Bronchial smooth muscle cell (primary cell): ENCODE results near the gene TMEM126A. TPM values are rescaled to one million over a fixed set of nuclear protein-coding genes. Genes with fewer than 3 reads are reported as not detected.

Experiments
- total RNA-seq: library from RNA; depleted of rRNA; stranded (reverse); fragments of >200 nt; gene quantifications from 2 replicates; pipeline ENCODE4 v1.2.1, GENCODE V29; 2014

Gene TMEM126A
- 38.4 and 40.5 TPM in 2 replicates for total RNA-seq

DNA sequence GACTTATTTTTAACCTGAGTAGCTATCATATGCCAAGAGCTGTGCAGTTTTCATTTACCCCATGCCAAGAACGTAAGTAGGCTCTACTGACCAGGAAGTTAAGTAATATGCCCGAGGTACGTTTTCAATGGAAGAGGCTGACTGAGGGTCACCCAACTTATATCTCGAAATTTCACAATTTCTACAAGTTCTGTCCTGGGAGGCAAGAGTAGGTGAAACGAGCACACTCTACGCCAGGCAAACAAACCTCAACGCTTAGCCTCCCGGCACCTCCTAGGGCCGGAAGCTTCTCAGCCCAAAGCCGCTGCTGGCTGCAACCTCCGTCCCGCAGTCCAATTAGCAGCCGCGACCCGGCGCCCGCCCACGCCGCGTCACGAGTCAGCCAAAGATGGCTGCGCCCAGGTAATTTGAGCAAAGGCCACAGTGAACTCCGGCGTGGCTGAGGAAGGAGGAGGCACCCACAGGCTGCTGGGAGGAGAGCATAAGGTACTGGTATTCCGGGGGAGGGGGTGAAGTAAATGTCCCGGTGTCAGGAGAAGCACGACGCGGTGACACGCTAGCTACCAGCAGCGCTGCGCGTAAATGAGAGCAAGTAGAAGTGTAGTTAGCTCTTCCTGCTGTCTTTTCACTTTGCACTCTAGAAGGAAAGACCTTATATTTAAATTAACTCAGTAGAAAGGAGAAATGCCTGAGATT is at the start of gene TMEM126A:
Gene TMEM126A, plus strand, starts transcription at position 364 of the 696 bp plus-strand sequence. CDS start 2,289 bp downstream, outside the sequence.

DNA sequence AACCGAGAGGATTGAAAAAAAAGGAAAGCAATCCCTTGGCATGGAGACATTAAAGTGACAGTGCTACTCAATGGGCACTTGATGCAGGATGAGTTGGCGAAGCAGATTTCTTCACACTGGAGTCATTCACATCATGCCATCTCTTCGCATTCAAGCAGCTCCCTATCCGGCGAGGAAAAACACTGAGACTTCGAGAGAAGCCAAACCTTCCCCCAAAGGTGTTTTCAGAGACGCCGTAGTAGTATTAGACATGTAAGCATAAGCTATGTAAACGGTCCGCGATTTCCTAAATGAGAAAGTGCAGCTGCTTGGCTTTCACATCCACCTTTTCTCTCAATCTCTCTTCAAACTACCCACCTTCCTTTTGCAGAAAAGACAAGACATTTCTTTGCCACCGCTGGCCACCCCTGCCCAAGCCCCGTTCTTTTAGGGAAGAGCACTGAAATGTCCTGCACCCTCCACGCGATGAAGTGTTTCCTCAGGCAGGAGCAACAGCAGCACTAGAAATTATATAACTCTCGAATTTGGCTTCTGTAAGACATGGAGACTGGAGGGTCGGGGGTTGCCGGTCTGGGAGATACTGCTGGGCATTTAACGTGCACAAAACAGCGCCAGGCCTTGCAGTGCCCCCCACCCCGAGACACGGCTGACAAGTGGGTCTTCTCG is 20.3 kb upstream of the TMEM126A start, which contains the start of gene DLG2:
Gene DLG2, minus strand, starts transcription at position 13 of the 666 bp plus-strand sequence.

DNA sequence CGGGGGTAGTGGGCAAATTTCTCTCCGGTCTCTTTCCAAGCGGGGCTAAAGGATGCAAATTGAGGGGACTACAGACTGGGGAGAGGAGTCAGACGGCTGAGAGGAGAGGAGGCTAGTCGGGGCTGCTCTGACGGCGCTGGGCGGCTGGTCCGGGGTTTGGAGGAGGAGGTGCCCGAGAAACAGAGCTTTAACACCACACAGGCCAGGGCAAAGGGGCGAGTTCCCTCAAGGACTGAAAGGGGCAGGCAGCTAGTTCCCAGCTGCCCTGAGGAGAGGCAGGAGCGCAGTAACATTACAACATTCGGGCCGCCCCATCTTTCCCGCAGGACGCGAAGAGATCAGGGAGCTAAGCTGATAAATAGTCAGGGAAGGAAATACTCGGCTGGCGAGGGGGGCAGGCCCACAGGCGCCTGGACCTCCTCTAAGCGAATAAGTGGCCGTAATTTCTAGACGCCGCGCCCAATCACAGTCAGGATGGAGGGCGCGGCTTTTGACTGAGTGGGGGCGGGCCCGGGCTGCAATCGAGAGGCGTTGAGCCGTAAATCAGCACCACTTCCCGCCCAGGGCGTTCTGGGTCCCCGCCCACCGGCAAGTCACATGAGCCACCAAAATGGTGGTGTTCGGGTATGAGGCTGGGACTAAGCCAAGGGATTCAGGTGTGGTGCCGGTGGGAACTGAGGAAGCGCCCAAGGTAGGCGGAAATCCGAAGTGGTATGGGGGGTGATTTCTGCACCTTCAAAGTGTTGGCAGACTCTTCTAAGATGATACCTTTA is 19.6 kb upstream of the TMEM126A start, which contains the start of gene TMEM126B:
Gene TMEM126B, plus strand, starts transcription at position 596 of the 773 bp plus-strand sequence. Its CDS starts 15 bp downstream, at position 611.

DNA sequence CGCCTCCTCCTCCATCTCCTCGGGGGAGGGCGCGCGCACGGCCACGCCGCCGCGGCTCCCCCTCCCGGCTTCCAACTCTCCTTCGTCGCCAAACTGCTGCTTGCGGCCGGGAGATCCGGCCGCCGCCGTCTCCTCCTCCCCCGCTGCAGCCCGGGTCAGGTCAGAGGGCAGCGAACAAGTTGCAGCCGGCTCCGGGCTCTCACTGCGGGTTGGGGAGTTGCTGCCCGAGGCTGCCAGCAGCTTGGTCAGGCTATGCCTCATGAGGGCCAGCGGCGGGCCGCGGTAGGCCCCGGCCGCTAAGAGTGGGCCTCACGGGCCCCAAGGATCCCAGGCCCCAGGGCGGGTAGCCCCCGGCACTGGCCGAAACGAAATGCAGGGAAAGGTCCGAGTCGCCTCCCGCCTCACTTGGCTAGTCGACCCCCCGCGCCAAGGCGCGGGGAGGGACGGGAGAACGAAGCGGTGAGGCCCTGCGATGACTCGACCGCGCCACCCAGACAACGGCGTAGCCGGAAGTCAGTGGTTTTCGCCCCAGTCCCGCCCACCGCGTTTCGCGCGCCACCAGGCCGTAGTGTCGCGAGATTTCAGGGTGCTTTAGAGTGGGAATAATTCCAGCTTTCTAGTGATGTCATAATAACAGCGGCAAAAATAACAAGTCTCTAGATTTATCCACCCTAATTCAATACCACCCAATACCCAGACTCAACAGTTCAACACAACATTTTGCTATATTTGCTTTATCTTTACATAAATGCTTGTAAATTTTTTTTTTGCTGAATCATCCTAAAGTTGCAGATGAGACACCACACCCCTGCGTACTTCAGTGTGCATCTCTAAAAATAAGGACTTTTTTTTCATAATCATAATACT is 17.1 kb downstream of the TMEM126A start, which contains the start of gene CREBZF:
Gene CREBZF, minus strand, starts transcription at position 515 of the 867 bp plus-strand sequence. Its CDS starts 254 bp downstream, at position 261.

DNA sequence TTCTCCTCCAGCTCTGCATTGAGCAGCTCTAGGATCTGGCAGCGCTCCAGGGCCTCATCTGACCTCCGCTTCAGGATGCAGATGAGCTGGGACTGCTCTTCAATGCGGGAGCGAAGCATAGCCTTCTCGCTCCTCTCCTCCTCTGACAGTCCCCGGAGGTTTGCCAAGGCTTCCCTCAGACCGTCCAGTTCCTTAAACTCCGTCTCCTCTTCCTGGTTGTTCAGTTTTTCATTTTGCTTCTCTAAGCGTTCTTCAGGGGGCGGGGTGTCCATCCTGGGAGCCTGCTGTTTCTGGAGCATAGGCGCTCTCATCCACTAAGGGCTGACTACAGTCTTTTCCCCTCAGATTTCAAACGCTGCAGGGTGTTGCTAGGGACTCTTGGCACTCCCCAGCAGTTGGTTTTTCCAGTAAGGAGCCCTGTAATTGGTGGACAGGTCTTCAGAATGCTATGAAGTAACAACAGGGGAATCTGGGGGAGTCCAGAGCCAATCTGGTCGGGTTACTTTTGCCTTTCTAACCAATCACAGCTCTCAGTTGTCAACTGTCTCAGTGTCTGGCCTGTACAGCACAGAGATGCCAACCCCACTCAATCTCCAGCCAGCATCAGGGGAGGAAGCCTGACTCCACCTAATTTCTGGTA is 38.2 kb downstream of the TMEM126A start, which contains the start of gene CCDC89:
Gene CCDC89, minus strand, starts transcription at position 376 of the 640 bp plus-strand sequence. Its CDS starts 65 bp downstream, at position 311.

Other genes starting within 250 kb of the TMEM126A start
- gene DLG2, start 20.6 kb upstream of the TMEM126A start, total RNA-seq: 3.3 TPM in 2 replicates
- 26.9 and 61.2 TPM in 2 replicates for gene TMEM126B, start 19.4 kb upstream of the TMEM126A start, total RNA-seq
- gene CREBZF, start 17.2 kb downstream of the TMEM126A start, total RNA-seq: 36.1 and 36.6 TPM in 2 replicates
- 7.1 and 8.7 TPM in 2 replicates for gene CCDC89, start 38.2 kb downstream of the TMEM126A start, total RNA-seq
- 9.2 and 42.7 TPM in 2 replicates for gene SYTL2, start 163.2 kb downstream of the TMEM126A start, total RNA-seq
- gene CCDC83, start 207.4 kb downstream of the TMEM126A start, total RNA-seq: not detected in 2 replicates